Measurements from ENCODE around the gene ITGA11.

The ITGA11 gene

DNA sequence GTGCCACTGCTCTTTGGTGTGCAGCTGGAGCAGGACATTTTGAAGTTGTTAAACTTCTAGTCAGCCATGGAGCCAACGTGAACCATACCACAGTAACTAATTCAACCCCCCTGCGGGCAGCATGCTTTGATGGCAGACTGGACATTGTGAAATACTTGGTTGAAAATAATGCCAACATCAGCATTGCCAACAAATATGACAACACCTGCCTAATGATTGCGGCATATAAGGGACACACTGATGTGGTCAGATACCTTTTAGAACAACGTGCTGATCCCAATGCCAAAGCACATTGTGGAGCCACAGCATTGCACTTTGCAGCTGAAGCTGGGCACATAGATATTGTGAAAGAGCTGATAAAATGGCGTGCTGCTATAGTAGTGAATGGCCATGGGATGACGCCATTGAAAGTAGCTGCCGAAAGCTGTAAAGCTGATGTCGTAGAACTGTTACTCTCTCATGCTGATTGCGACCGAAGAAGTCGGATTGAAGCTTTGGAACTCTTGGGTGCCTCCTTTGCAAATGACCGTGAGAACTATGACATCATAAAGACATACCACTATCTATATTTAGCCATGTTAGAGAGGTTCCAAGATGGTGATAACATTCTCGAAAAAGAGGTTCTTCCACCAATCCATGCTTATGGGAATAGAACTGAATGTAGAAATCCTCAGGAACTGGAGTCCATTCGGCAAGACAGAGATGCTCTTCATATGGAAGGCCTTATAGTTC lies 142.2 kb downstream of the ITGA11 start:
- DNase-seq (ENCODE audit: low read depth, low spot score) = no peak
- no peaks in the 10 kb centered on the region for H3K9me3 ChIP-seq (ENCODE audit: insufficient read depth, low read length)
- TF ChIP-seq ZNF274 (IDR thresholded peaks at IDR 0.05; ENCODE audit: low read depth, low read length) (no peak), SUZ12 (IDR thresholded peaks at IDR 0.05; ENCODE audit: extremely low read depth, insufficient read depth, insufficient read length) (no peak), YY1 (IDR thresholded peaks at IDR 0.05; ENCODE audit: insufficient read depth, insufficient read length) (no peak)
- H3K4me1 ChIP-seq (ENCODE audit: insufficient read depth, insufficient read length) = no peaks in the 10 kb centered on the region
- no peak overlapping the region for H3K9ac ChIP-seq (ENCODE audit: insufficient read length, low read depth)
- no peaks in the 10 kb centered on the region for H3K27me3 ChIP-seq (ENCODE audit: insufficient read depth, insufficient read length)
- H3K36me3 ChIP-seq (ENCODE audit: insufficient read depth, insufficient read length, low read length) = peaks cover 48% of the 10 kb centered on the region
- no peak overlapping the region for H3K4me3 ChIP-seq (ENCODE audit: insufficient read length, low read depth)

GRCh38 chr15:68289057-68289456 lies 142.9 kb downstream of the ITGA11 start:
- no peak overlapping the region for H3K4me3 ChIP-seq (ENCODE audit: insufficient read length, low read depth)
- no peaks in the 10 kb centered on the region for H3K27me3 ChIP-seq (ENCODE audit: insufficient read depth, insufficient read length)
- no peak overlapping the region for H3K9ac ChIP-seq (ENCODE audit: insufficient read length, low read depth)
- H3K36me3 ChIP-seq (ENCODE audit: insufficient read depth, insufficient read length, low read length) = peaks cover 53% of the 10 kb centered on the region
- no peak for DNase-seq (ENCODE audit: low read depth, low spot score)
- H3K9me3 ChIP-seq (ENCODE audit: insufficient read depth, low read length) = no peaks in the 10 kb centered on the region
- TF ChIP-seq ZNF274 (IDR thresholded peaks at IDR 0.05; ENCODE audit: low read depth, low read length) (no peak), SUZ12 (IDR thresholded peaks at IDR 0.05; ENCODE audit: extremely low read depth, insufficient read depth, insufficient read length) (no peak), YY1 (IDR thresholded peaks at IDR 0.05; ENCODE audit: insufficient read depth, insufficient read length) (no peak)
- no peaks in the 10 kb centered on the region for H3K4me1 ChIP-seq (ENCODE audit: insufficient read depth, insufficient read length)

DNA sequence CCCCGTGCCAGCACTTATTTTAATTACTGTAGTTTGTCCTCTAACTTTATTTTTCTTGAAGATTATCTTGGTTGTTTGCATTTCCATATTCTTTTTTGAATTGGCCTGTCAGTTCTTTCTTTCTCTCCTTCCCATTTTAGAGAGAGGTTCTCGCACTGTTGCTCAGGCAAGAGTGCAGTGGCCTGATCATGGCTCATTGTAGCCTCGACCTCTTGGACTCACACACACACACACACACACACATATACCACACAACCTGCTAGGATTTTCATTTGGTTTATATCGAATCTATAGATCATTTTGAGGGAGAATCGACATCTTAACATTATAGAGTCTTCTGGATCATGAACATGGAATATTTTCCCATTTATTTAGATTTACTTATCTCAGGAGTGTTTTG lies 145.7 kb downstream of the ITGA11 start:
- Histone ChIP-seq H3K4me1 (ENCODE audit: insufficient read depth, insufficient read length) (peaks cover 4% of the 10 kb centered on the region), H3K9ac (ENCODE audit: insufficient read length, low read depth) (no peak overlapping the region), H3K27me3 (ENCODE audit: insufficient read depth, insufficient read length) (no peaks in the 10 kb centered on the region), H3K36me3 (ENCODE audit: insufficient read depth, insufficient read length, low read length) (peaks cover 43% of the 10 kb centered on the region), H3K9me3 (ENCODE audit: insufficient read depth, low read length) (no peaks in the 10 kb centered on the region), H3K4me3 (ENCODE audit: insufficient read length, low read depth) (no peak overlapping the region)
- TF ChIP-seq SUZ12 (IDR thresholded peaks at IDR 0.05; ENCODE audit: extremely low read depth, insufficient read depth, insufficient read length) = no peak
- no peak for TF ChIP-seq YY1 (IDR thresholded peaks at IDR 0.05; ENCODE audit: insufficient read depth, insufficient read length)
- no peak for TF ChIP-seq ZNF274 (IDR thresholded peaks at IDR 0.05; ENCODE audit: low read depth, low read length)
- no peak for DNase-seq (ENCODE audit: low read depth, low spot score)

DNA sequence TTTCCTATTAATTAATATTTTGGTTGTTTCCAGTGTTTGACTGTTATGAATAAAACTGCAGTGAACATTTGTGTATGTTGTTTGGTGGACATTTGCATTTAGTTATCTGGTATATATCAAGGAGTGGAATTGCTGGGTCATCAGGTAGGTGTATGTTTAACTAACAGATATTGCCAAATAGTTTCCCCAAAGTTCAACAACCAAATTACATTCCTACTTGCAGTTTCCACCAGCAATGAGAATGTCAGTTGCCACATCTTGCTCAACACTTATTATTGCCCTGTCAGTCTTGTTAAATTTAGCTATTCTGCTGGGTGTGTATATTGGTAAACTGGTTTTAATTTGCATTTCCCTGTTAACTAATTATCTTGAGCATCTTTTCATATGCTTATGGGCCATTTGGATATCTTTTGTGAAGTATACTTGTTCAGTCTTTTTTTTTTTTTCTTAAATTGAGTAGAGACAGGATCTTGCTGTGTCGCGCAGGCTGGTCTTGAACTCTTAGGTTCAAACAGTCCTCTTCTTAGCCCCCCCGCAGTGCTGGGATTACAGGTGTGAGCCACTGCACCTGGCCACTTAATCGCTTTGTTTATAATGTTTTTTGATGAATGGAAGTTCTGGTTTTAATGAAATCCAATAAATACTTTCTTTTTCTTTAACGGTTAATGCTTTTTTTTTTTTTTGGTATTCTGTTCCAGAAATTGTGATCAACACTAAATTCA lies 146.5 kb downstream of the ITGA11 start:
- Histone ChIP-seq H3K4me3 (ENCODE audit: insufficient read length, low read depth) (no peak overlapping the region), H3K9ac (ENCODE audit: insufficient read length, low read depth) (no peak overlapping the region), H3K9me3 (ENCODE audit: insufficient read depth, low read length) (no peaks in the 10 kb centered on the region), H3K4me1 (ENCODE audit: insufficient read depth, insufficient read length) (peaks cover 4% of the 10 kb centered on the region), H3K27me3 (ENCODE audit: insufficient read depth, insufficient read length) (no peaks in the 10 kb centered on the region), H3K36me3 (ENCODE audit: insufficient read depth, insufficient read length, low read length) (peaks cover 40% of the 10 kb centered on the region)
- DNase-seq (ENCODE audit: low read depth, low spot score) = no peak
- no peak for TF ChIP-seq ZNF274 (IDR thresholded peaks at IDR 0.05; ENCODE audit: low read depth, low read length)
- TF ChIP-seq SUZ12 (IDR thresholded peaks at IDR 0.05; ENCODE audit: extremely low read depth, insufficient read depth, insufficient read length) = no peak
- TF ChIP-seq YY1 (IDR thresholded peaks at IDR 0.05; ENCODE audit: insufficient read depth, insufficient read length) = no peak

DNA sequence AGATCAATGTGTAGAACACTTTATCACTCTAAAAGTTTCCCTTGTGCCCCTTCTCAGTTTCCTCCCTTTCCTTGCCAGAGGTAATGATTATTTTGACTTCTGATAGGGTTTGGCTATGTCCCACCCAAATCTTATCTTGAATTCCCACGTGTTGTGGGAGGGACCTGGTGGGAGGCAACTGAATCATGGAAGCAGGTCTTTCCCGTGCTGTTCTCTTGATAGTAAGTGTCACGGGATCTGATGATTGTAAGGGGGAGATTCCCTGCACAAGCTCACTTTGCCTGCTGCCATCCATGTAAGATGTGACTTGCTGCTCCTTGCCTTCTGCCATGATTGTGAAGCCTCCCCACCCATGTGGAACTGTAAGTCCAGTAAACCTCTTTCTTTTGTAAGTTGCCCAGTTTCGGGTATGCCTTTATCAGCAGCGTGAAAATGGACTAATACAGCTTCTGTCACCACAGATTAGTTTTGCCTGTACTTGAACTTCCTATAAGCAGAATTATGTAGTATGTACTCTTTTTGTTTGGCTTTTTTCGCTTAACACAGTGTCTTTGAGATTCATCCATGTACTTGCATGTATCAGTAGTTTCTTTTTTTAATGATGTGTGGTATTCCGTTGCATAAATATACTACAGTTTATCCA lies 147.2 kb downstream of the ITGA11 start:
- Histone ChIP-seq H3K9me3 (ENCODE audit: insufficient read depth, low read length) (no peaks in the 10 kb centered on the region), H3K27me3 (ENCODE audit: insufficient read depth, insufficient read length) (no peaks in the 10 kb centered on the region), H3K4me1 (ENCODE audit: insufficient read depth, insufficient read length) (peaks cover 4% of the 10 kb centered on the region), H3K9ac (ENCODE audit: insufficient read length, low read depth) (no peak overlapping the region), H3K4me3 (ENCODE audit: insufficient read length, low read depth) (no peak overlapping the region), H3K36me3 (ENCODE audit: insufficient read depth, insufficient read length, low read length) (peaks cover 38% of the 10 kb centered on the region)
- DNase-seq (ENCODE audit: low read depth, low spot score) = no peak
- TF ChIP-seq SUZ12 (IDR thresholded peaks at IDR 0.05; ENCODE audit: extremely low read depth, insufficient read depth, insufficient read length) (no peak), ZNF274 (IDR thresholded peaks at IDR 0.05; ENCODE audit: low read depth, low read length) (no peak), YY1 (IDR thresholded peaks at IDR 0.05; ENCODE audit: insufficient read depth, insufficient read length) (no peak)

GRCh38 chr15:68283401-68283800 lies 148.6 kb downstream of the ITGA11 start:
- no peak for DNase-seq (ENCODE audit: low read depth, low spot score)
- Histone ChIP-seq H3K9me3 (ENCODE audit: insufficient read depth, low read length) (no peaks in the 10 kb centered on the region), H3K4me3 (ENCODE audit: insufficient read length, low read depth) (no peak overlapping the region), H3K9ac (ENCODE audit: insufficient read length, low read depth) (no peak overlapping the region), H3K27me3 (ENCODE audit: insufficient read depth, insufficient read length) (no peaks in the 10 kb centered on the region), H3K36me3 (ENCODE audit: insufficient read depth, insufficient read length, low read length) (peaks cover 42% of the 10 kb centered on the region), H3K4me1 (ENCODE audit: insufficient read depth, insufficient read length) (peaks cover 4% of the 10 kb centered on the region)
- no peak for TF ChIP-seq ZNF274 (IDR thresholded peaks at IDR 0.05; ENCODE audit: low read depth, low read length)
- no peak for TF ChIP-seq SUZ12 (IDR thresholded peaks at IDR 0.05; ENCODE audit: extremely low read depth, insufficient read depth, insufficient read length)

- H3K9me3 ChIP-seq (ENCODE audit: insufficient read depth, low read length) = no peaks in the 10 kb centered on the region
- TF ChIP-seq YY1 (IDR thresholded peaks at IDR 0.05; ENCODE audit: insufficient read depth, insufficient read length) (no peak), SUZ12 (IDR thresholded peaks at IDR 0.05; ENCODE audit: extremely low read depth, insufficient read depth, insufficient read length) (no peak), ZNF274 (IDR thresholded peaks at IDR 0.05; ENCODE audit: low read depth, low read length) (no peak)
- H3K4me3 ChIP-seq (ENCODE audit: insufficient read length, low read depth) = no peak overlapping the region
- H3K4me1 ChIP-seq (ENCODE audit: insufficient read depth, insufficient read length) = peaks cover 4% of the 10 kb centered on the region
- peaks cover 36% of the 10 kb centered on the region for H3K36me3 ChIP-seq (ENCODE audit: insufficient read depth, insufficient read length, low read length)
- H3K9ac ChIP-seq (ENCODE audit: insufficient read length, low read depth) = no peak overlapping the region
- H3K27me3 ChIP-seq (ENCODE audit: insufficient read depth, insufficient read length) = no peaks in the 10 kb centered on the region
- no peak for DNase-seq (ENCODE audit: low read depth, low spot score)
These were observed 151.0 kb downstream of the ITGA11 start for GRCh38 chr15:68281008-68281407.
